KOPT-K1 (cell line): ENCODE measurements around the gene IQCK.

Source experiments
- H3K27ac ChIP-seq: fragments of 200-600 bp; sonication (generic); 2 replicates; pipeline ENCODE4 v1.5.1; 2016; ENCODE audit warnings: antibody characterized with exemption, mild to moderate bottlenecking, low read depth, low read length; ENCODE audit not compliant: poor library complexity, severe bottlenecking
- H3K36me3 ChIP-seq: fragments of 200-600 bp; sonication (generic); 2 replicates; pipeline ENCODE4 v1.5.1; 2017; ENCODE audit warnings: antibody characterized with exemption, mild to moderate bottlenecking, low read length, moderate library complexity; ENCODE audit not compliant: insufficient read depth
- H3K9me3 ChIP-seq: fragments of 200-600 bp; sonication (generic); 2 replicates; pipeline ENCODE4 v1.5.1; 2017; ENCODE audit warnings: antibody characterized with exemption, low read length, mild to moderate bottlenecking; ENCODE audit not compliant: insufficient read depth, poor library complexity, severe bottlenecking

The IQCK gene

DNA sequence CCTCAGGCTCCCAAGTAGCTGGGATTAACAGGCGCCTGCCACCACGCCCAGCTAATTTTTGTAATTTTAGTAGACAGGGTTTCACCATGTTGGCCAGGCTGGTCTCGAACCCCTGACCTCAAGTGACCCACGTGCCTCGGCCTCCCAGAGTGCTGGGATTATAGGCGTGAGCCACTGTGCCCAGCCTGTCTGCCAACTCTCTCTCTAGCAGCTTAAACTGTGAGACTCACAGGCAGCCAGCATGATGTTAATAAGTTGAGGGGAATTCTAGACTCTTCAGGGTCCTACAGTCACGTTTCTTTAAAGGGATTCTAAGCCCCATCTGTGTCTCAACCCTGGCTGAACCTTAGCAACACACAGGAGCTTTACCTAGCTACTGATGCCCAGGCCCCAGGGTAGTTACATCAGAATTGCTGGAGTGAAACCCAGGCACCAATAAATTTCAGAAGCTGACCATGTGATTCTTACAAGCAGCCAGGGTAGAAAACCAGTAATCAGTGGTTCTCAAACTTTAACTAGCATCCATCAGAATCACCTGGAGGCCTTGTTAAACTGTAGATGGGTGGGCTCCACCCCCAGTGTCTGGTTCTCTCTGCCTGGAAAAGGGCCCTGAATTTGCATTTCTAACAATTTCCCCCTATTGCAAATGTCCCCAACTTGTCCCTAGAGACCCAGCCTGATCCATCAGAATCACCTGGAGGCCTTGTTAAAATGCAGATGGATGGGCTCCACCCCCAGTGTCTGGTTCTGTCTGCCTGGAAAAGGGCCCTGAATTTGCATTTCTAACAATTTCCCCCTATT lies 135.9 kb downstream of the IQCK start:
- no peak overlapping the region for H3K27ac ChIP-seq
- no peaks in the 10 kb centered on the region for H3K36me3 ChIP-seq
- no peaks in the 10 kb centered on the region for H3K9me3 ChIP-seq

DNA sequence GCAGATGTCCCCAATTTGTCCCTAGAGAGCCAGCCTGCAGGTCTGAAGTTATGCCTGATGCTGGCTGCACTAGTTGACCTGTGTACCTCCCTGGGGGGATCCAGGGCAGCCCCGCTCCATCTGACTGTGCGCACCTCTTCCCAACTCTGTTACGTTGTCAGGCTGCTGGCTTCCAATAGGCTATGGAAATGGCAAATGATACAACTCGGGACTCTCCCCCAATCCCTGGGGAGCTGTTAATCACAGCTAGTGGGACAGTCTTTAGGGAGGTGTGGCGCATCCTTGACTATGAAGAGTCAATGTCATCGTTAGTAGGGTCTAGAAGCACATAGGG lies 136.4 kb downstream of the IQCK start:
- no peak overlapping the region for H3K27ac ChIP-seq
- no peaks in the 10 kb centered on the region for H3K9me3 ChIP-seq
- H3K36me3 ChIP-seq: no peaks in the 10 kb centered on the region

DNA sequence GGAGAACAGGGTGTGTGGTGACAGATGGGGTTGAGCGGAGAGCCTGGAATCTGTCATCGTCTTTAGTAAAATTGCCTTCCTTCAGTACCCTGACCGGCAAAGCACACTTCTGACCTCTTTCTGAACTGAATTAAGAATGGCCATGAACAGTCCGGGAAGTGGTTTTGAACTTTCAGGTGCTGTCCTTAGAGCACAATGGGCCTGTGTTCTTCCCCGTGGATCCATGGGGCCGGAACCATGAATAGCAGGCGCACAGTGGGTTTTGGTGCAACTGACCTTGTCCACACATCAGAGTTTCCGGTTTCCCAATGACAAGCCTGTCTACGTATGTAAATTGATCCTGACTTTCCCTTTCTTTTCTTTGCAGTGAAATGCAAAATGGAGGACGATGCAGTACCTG lies 138.0 kb downstream of the IQCK start:
- no peaks in the 10 kb centered on the region for H3K36me3 ChIP-seq
- no peaks in the 10 kb centered on the region for H3K9me3 ChIP-seq
- H3K27ac ChIP-seq: no peak overlapping the region

GRCh38 chr16:19857593-19858339 lies 139.7 kb downstream of the IQCK start:
- no peaks in the 10 kb centered on the region for H3K9me3 ChIP-seq
- no peaks in the 10 kb centered on the region for H3K36me3 ChIP-seq
- no peak overlapping the region for H3K27ac ChIP-seq

DNA sequence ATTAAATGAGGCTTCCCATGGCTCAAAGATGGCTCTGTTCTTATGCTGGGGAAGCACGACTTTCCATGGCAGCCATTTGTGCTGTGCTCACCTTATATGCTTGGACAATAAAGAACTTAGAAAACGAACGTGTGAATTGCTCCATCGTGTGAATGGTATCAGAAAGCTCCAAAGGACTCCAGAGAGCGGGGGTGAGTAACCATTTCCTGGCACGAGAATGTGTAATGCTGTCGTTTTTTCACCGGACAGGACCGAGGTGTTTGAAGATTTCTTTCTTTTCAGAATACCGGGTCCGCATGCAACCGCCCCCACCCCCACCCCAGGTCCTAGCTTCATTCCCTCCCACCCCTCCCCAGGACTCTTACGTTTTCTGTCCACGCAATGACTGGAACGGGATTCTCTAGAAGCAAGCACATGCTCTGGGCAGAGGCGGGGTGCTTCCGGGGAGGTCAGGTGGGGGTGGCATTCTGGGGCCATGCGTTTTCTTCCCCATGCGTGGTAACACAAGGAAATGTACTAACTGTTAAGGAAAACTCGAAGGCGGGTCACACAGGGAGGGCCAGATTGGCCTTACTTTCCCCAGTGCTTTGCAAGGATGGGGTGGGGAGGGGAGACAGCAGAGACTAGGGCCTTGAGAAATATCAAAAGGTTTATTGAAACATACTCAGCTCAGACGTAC lies 140.4 kb downstream of the IQCK start:
- Histone ChIP-seq H3K9me3 (no peaks in the 10 kb centered on the region), H3K36me3 (no peaks in the 10 kb centered on the region), H3K27ac (no peak overlapping the region)

DNA sequence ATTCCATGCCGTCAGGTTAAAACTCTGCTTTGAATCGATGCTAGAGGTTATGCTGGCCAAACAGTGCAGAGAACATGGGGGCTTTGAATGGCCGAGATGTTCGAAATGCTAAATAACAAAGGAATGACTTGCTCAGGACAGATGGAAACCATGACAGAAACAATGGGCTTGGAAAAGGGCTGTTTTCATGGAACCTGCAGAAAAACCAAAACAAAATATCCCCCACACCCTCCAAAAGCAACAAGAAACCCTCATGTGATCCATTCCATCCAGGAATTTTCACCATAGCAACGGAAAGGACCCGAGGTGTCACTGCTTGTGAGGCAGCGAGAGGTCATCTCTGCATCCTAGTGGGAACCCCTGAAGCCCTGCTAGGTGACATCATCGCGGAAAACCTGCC lies 141.1 kb downstream of the IQCK start:
- Histone ChIP-seq H3K27ac (no peak overlapping the region), H3K9me3 (no peaks in the 10 kb centered on the region), H3K36me3 (no peaks in the 10 kb centered on the region)

- H3K9me3 ChIP-seq: no peaks in the 10 kb centered on the region
- no peak overlapping the region for H3K27ac ChIP-seq
- no peaks in the 10 kb centered on the region for H3K36me3 ChIP-seq
Observed at GRCh38 chr16:19859603-19860002, 141.5 kb downstream of the IQCK start.

DNA sequence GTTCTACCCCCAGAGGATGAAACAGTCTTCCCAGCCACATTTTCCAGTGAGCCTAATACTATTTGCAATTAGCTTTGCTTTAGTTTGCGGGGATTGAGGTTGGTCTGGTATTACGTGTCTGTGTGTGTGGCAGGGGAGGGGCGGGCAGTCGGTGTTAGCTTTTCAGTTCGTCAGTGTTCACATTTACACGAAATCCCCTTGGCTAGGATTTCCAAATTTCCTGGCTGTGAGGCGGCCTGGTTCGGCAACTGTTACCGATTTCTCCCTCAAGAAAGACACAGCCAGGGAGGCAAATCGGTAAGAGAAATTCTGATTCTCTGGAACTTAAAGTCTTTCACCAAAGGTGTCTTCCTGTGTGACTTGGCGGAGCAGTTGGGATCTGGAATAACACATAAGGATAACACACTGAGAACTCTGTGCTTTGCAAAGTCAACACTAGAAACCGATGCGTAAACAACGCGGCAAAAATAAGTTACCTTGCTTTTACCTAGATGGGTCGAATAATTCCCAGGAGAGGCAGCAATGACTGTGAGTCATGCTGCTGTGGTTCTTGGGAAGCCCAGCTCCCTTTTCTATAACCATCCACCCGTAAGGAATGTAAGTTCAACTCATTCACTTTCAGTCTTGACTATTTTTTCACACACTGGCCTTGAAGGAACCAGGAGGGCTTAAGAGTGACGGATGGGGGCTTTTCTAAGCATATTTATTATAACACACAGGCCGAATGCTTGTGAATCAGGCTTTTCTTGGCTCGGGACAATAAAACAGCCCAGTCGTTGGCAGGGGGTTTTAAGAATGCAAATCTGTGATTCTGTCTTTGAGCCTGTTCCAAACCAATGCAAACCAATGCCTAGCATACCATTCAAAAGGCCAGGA lies 142.3 kb downstream of the IQCK start:
- Histone ChIP-seq H3K27ac (no peak overlapping the region), H3K36me3 (no peaks in the 10 kb centered on the region), H3K9me3 (no peaks in the 10 kb centered on the region)

DNA sequence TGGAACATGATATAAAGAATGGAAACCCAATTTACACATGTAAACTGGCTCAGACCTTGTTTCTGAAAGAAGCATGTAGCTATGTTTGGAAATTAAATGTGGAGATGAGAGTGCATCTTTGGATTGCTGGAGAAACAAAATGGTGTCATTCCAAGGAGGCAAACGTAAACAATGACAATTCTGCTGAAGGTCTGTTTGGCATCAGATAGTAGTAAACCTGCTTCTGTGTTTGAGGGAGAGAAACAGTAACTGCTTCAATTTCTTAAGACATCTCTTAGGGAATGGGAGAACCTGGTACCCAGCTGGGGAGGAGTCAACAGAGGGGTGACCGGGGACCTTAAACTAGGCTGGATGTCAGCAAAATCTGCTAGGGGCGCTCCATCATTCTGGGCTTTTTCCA lies 143.1 kb downstream of the IQCK start:
- no peaks in the 10 kb centered on the region for H3K9me3 ChIP-seq
- no peaks in the 10 kb centered on the region for H3K36me3 ChIP-seq
- no peak overlapping the region for H3K27ac ChIP-seq

- Histone ChIP-seq H3K27ac (no peak overlapping the region), H3K36me3 (no peaks in the 10 kb centered on the region)
Observed at GRCh38 chr16:19861811-19862327, 143.8 kb downstream of the IQCK start.

DNA sequence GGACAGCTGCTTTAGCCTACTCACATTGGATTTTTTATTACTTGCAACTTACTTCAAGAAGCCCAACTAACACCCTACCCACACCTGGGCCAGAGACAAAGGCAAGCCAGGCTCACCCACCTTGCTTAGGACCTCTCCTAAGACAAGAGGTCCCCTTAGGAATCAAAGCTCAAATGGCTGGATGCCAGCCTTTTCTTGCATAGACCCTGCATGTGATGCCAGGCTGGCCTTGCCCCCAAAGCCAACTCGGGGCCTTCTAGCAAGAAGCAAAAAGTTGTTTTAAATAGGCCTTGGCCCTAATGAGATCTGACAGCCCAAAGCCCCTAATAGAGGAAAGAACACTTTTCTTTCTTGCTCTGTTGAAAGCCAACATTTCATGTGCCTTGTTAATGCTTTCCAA lies 145.9 kb downstream of the IQCK start:
- H3K27ac ChIP-seq: no peak overlapping the region
- no peaks in the 10 kb centered on the region for H3K9me3 ChIP-seq
- no peaks in the 10 kb centered on the region for H3K36me3 ChIP-seq

More at GRCh38 chr16:19861811-19862327, 143.8 kb downstream of the IQCK start:
- H3K9me3 ChIP-seq: no peaks in the 10 kb centered on the region

- Histone ChIP-seq H3K9me3 (no peaks in the 10 kb centered on the region), H3K27ac (no peak overlapping the region), H3K36me3 (no peaks in the 10 kb centered on the region)
Observed at GRCh38 chr16:19864566-19864965, 146.5 kb downstream of the IQCK start.

- Histone ChIP-seq H3K9me3 (no peaks in the 10 kb centered on the region), H3K36me3 (no peaks in the 10 kb centered on the region), H3K27ac (no peak overlapping the region)
Observed at GRCh38 chr16:19868421-19868820, 150.3 kb downstream of the IQCK start.

DNA sequence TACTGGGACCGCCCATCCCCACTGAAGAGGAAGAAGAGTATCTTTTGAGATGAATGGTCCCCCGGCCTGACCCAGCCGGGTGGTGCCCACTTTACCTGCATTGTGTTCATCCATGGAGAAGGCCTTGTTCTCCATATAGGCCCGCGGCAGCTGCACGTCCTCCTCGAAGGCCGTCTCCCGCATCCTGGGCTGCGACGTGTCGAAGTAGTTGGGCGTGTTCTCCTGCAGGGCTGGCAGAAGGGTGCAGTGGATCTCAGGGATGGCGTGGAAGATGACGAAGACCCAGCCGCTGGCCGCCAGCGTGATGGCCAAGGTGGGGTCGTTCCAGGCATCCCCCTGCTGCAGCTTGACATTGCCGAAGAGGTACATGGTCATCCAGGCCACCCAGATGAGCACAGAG lies 153.7 kb downstream of the IQCK start:
- H3K9me3 ChIP-seq: no peaks in the 10 kb centered on the region

More for the DNA sequence above, 153.7 kb downstream of the IQCK start:
- Histone ChIP-seq H3K27ac (no peak overlapping the region), H3K36me3 (no peaks in the 10 kb centered on the region)
